Endodermal cell (in vitro differentiated cells): ENCODE data around the gene SRP9. TPM values are rescaled to one million over a fixed set of nuclear protein-coding genes. Genes with fewer than 3 reads are reported as not detected.

Experiments
- DNase-seq: peaks from one replicate; pipeline ENCODE4 v3.0.0-alpha.2; 2017
- H3K27ac ChIP-seq: 2 replicates; pipeline ENCODE4 v1.5.1; 2013; ENCODE audit warnings: mild to moderate bottlenecking, low read depth, low read length, moderate library complexity
- H3K27me3 ChIP-seq: 2 replicates; pipeline ENCODE4 v1.6.1; 2013; ENCODE audit warnings: mild to moderate bottlenecking, low read length, moderate library complexity; ENCODE audit not compliant: insufficient read depth, control insufficient read depth, poor library complexity, severe bottlenecking
- H3K36me3 ChIP-seq: 2 replicates; pipeline ENCODE4 v1.7.0; 2013; ENCODE audit warnings: mild to moderate bottlenecking, low read length, moderate library complexity; ENCODE audit not compliant: control insufficient read depth, insufficient read depth
- H3K4me1 ChIP-seq: one replicate; pipeline ENCODE4 v1.7.0; 2013; ENCODE audit warnings: low read length; ENCODE audit not compliant: control insufficient read depth, insufficient read depth
- H3K4me3 ChIP-seq: 2 replicates; pipeline ENCODE4 v1.5.1; 2013; ENCODE audit warnings: mild to moderate bottlenecking, low read length, moderate library complexity
- H3K9ac ChIP-seq: 2 replicates; pipeline ENCODE4 v1.6.1; 2013; ENCODE audit warnings: mild to moderate bottlenecking, low read length, moderate library complexity; ENCODE audit not compliant: poor library complexity, severe bottlenecking; ENCODE audit errors: extremely low read depth
- H3K9me3 ChIP-seq: 2 replicates; pipeline ENCODE4 v1.6.1; 2013; ENCODE audit warnings: mild to moderate bottlenecking, low read length, moderate library complexity; ENCODE audit not compliant: control insufficient read depth
- H3K27ac Mint-ChIP-seq: 2 replicates; pipeline ENCODE4 v1.8.0; 2020; ENCODE audit warnings: mixed read lengths
- H3K27me3 Mint-ChIP-seq: 2 replicates; pipeline ENCODE4 v1.8.0; 2021; ENCODE audit warnings: mild to moderate bottlenecking, mixed read lengths; ENCODE audit not compliant: insufficient read depth
- H3K36me3 Mint-ChIP-seq: 2 replicates; pipeline ENCODE4 v1.8.0; 2020; ENCODE audit warnings: low read depth, mixed read lengths
- H3K4me1 Mint-ChIP-seq: 2 replicates; pipeline ENCODE4 v1.8.0; 2020; ENCODE audit warnings: mixed read lengths
- H3K4me3 Mint-ChIP-seq: 2 replicates; pipeline ENCODE4 v1.8.0; 2020; ENCODE audit warnings: mild to moderate bottlenecking, moderate library complexity, mixed read lengths
- H3K9me3 Mint-ChIP-seq: 2 replicates; pipeline ENCODE4 v1.8.0; 2020; ENCODE audit warnings: mild to moderate bottlenecking, mixed read lengths
- CTCF ChIP-seq: fragments of 200-600 bp; sonication (generic); conservative IDR thresholded peaks from 2 replicates; pipeline ENCODE4 v1.5.0; 2021; ENCODE audit warnings: antibody characterized with exemption, mild to moderate bottlenecking
- WGBS, 2 experiments: methylation state at CpG; one replicate each; pipeline versions ENCODE4 v1.1.5 to v1.1.7; 2013; ENCODE audit warnings: missing lambda C conversion rate in 2 of 2, mixed read lengths in 1 of 2; ENCODE audit not compliant: insufficient coverage in 1 of 2, insufficient read length in 1 of 2; 5-methylcytosine and 5-hydroxymethylcytosine counted together
- total RNA-seq, 2 donors: library from RNA; stranded (reverse); fragmentation: NEBNext Ultra II Directional in 1 of 2; extraction: Animal tissue kit (Norgen Biotek cat#: 25700) in 1 of 2; gene quantifications; 2 replicates in 1 of 2; 3 replicates in 1 of 2; pipeline ENCODE4 v1.2.1, GENCODE V29; 2021

The SRP9 gene
- total RNA-seq, 2 donors from 2014 or later: 286 to 319 TPM

DNA sequence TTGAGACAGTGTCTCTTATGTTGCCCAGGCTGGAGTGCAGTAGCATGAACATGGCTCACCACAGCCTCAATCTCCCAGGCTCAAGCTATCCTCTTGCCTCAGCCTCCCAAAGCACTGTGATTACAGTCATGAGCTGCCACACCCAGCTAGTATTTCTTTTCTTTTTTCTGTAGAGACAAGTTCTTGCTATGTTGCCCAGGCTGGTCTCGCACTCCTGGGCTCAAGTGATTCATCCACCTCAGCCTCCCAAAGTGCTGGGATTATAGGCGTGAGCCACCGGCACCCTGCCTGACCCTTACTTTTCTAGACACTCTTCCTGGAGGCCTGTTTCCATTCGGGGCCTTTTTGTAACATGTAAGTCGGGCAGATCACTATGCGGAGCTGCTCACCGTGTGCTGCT, 30.1 kb upstream of the SRP9 start:
- H3K27ac Mint-ChIP-seq: peak overlapping the region; percentile 64
- H3K9me3 Mint-ChIP-seq: no peaks in the 10 kb centered on the region
- no peak overlapping the region for H3K4me3 Mint-ChIP-seq

GRCh38 chr1:225748529-225748928, 29.1 kb upstream of the SRP9 start:
- no peak overlapping the region for H3K4me3 Mint-ChIP-seq

More for the DNA sequence above, 30.1 kb upstream of the SRP9 start:
- Histone ChIP-seq H3K9ac (no peak overlapping the region), H3K27ac (no peak overlapping the region), H3K27me3 (no peaks in the 10 kb centered on the region), H3K4me1 (peaks cover 14% of the 10 kb centered on the region), H3K4me3 (no peak overlapping the region), H3K9me3 (no peaks in the 10 kb centered on the region), H3K36me3 (no peaks in the 10 kb centered on the region)
- Mint-ChIP-seq H3K4me1 (peaks cover 41% of the 10 kb centered on the region), H3K27me3 (peaks cover 2% of the 10 kb centered on the region), H3K36me3 (no peaks in the 10 kb centered on the region)
- no peak for DNase-seq
- no peak for TF ChIP-seq CTCF
- 91 to 97% methylated on average over 7 of the region's 7 CpGs for WGBS, 2 experiments

DNA sequence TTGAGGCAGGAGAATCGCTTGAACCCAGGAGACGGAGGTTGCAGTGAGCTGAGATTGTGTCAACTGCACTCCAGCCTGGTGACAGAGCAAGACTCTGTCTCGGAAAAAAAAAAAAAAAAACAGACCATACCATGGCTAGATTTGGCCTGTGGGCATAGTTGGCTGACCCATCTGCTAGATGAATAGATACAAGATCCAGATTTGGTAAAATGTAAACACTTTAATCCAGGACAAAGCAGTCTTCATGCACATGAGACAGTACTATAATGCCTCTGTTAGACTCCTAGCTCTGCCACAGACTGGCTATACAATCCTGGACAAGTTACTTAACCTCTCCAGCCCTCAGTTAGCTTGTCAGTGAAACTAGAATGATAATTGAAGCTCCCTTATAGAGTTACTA, 27.9 kb upstream of the SRP9 start:
- H3K4me1 Mint-ChIP-seq: peaks cover 41% of the 10 kb centered on the region
- no peak for DNase-seq
- Histone ChIP-seq H3K27me3 (no peaks in the 10 kb centered on the region), H3K9me3 (no peaks in the 10 kb centered on the region), H3K4me1 (peaks cover 14% of the 10 kb centered on the region), H3K27ac (no peak overlapping the region), H3K36me3 (no peaks in the 10 kb centered on the region), H3K4me3 (no peak overlapping the region), H3K9ac (no peak overlapping the region)
- H3K9me3 Mint-ChIP-seq: no peaks in the 10 kb centered on the region
- H3K27me3 Mint-ChIP-seq: no peaks in the 10 kb centered on the region
- 93% methylated on average over 3 of the region's 3 CpGs for WGBS, 2 experiments
- H3K4me3 Mint-ChIP-seq: no peak overlapping the region
- TF ChIP-seq CTCF: no peak
- no peak overlapping the region for H3K27ac Mint-ChIP-seq
- no peaks in the 10 kb centered on the region for H3K36me3 Mint-ChIP-seq

More at GRCh38 chr1:225748529-225748928, 29.1 kb upstream of the SRP9 start:
- no peaks in the 10 kb centered on the region for H3K36me3 Mint-ChIP-seq
- no peaks in the 10 kb centered on the region for H3K36me3 ChIP-seq
- H3K27me3 Mint-ChIP-seq: no peaks in the 10 kb centered on the region
- no peak for DNase-seq
- H3K4me1 ChIP-seq: peaks cover 14% of the 10 kb centered on the region
- no peak overlapping the region for H3K27ac ChIP-seq
- no peak overlapping the region for H3K4me3 ChIP-seq
- H3K27me3 ChIP-seq: no peaks in the 10 kb centered on the region
- WGBS, 2 experiments: 96 to 99% methylated on average over 9 to 10 of the region's 10 CpGs
- no peaks in the 10 kb centered on the region for H3K9me3 Mint-ChIP-seq
- no peak overlapping the region for H3K9ac ChIP-seq
- TF ChIP-seq CTCF: no peak
- no peak overlapping the region for H3K27ac Mint-ChIP-seq
- no peaks in the 10 kb centered on the region for H3K9me3 ChIP-seq
- H3K4me1 Mint-ChIP-seq: peaks cover 41% of the 10 kb centered on the region
